Fibroblast of villous mesenchyme (primary cell): Measurements from ENCODE around the gene UBR7. TPM values are rescaled to one million over a fixed set of nuclear protein-coding genes. Genes with fewer than 3 reads are reported as not detected.

Source experiments
- DNase-seq: peaks from one replicate; pipeline ENCODE4 v3.0.0-alpha.2; 2010; ENCODE audit warnings: low read depth
- H3K4me3 ChIP-seq: 2 replicates; pipeline ENCODE4 v1.5.1; 2011; ENCODE audit warnings: low read depth, mild to moderate bottlenecking, low read length
- total RNA-seq: library from RNA; depleted of rRNA; stranded (reverse); fragments of >200 nt; gene quantifications from 2 replicates; pipeline ENCODE4 v1.2.3, GENCODE V29; 2012
- TF ChIP-seq, protein P1 (sequence below): IDR thresholded peaks from 2 replicates; pipeline ENCODE4 v1.5.1; 2012; ENCODE audit warnings: low read depth, mild to moderate bottlenecking, low read length; ENCODE audit not compliant: insufficient read depth

UBR7 gene
- total RNA-seq, 1 donor: 28.9 TPM

- DNase-seq: no peak
Observed at GRCh38 chr14:93267149-93267711, 60.2 kb downstream of the UBR7 start.

GRCh38 chr14:93268406-93268805, 61.4 kb downstream of the UBR7 start:
- no peak for DNase-seq
- no peak overlapping the region for H3K4me3 ChIP-seq
- TF ChIP-seq, protein P1, sequence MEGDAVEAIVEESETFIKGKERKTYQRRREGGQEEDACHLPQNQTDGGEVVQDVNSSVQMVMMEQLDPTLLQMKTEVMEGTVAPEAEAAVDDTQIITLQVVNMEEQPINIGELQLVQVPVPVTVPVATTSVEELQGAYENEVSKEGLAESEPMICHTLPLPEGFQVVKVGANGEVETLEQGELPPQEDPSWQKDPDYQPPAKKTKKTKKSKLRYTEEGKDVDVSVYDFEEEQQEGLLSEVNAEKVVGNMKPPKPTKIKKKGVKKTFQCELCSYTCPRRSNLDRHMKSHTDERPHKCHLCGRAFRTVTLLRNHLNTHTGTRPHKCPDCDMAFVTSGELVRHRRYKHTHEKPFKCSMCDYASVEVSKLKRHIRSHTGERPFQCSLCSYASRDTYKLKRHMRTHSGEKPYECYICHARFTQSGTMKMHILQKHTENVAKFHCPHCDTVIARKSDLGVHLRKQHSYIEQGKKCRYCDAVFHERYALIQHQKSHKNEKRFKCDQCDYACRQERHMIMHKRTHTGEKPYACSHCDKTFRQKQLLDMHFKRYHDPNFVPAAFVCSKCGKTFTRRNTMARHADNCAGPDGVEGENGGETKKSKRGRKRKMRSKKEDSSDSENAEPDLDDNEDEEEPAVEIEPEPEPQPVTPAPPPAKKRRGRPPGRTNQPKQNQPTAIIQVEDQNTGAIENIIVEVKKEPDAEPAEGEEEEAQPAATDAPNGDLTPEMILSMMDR: no peak

More at GRCh38 chr14:93267149-93267711, 60.2 kb downstream of the UBR7 start:
- TF ChIP-seq, protein P1: no peak
- no peak overlapping the region for H3K4me3 ChIP-seq

DNA sequence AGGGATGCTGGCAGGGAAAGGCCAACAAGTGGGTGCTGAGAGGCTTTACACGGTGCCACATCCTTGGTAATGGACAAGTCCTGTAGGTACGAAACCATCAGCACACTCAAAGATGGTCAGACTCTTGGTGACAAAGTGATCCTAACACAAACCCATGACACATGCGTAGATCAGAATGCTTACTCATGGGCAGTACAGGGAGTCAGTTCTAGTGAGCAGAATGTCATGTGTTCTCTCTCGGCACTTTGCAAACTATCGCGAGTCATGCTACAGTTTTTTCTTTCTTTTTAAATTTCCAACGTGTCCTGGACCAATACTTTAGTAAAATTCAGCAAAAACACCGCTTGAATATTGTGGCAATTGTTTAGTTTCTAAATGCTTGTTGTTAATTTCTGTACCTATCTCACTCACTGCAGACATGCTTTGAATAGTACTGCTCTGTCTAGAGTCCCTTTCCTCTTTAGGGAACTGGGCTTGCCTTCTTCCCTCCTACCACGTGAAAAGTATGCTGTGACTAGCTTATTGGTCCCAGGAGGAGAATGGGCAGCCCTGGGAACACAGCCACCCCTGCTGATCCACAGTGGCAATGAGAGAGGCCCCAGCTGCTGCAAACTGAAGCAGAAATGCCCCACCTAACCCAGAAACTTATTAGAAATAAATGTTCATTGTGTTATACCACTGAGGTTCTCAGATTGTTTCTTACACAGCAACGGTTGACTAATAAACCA, 62.4 kb downstream of the UBR7 start:
- no peak overlapping the region for H3K4me3 ChIP-seq

GRCh38 chr14:93271111-93271510, 64.1 kb downstream of the UBR7 start:
- no peak for DNase-seq
- no peak overlapping the region for H3K4me3 ChIP-seq
- TF ChIP-seq, protein P1: no peak

More for the DNA sequence above, 62.4 kb downstream of the UBR7 start:
- peak; percentile 61 for DNase-seq
- TF ChIP-seq, protein P1: no peak

DNA sequence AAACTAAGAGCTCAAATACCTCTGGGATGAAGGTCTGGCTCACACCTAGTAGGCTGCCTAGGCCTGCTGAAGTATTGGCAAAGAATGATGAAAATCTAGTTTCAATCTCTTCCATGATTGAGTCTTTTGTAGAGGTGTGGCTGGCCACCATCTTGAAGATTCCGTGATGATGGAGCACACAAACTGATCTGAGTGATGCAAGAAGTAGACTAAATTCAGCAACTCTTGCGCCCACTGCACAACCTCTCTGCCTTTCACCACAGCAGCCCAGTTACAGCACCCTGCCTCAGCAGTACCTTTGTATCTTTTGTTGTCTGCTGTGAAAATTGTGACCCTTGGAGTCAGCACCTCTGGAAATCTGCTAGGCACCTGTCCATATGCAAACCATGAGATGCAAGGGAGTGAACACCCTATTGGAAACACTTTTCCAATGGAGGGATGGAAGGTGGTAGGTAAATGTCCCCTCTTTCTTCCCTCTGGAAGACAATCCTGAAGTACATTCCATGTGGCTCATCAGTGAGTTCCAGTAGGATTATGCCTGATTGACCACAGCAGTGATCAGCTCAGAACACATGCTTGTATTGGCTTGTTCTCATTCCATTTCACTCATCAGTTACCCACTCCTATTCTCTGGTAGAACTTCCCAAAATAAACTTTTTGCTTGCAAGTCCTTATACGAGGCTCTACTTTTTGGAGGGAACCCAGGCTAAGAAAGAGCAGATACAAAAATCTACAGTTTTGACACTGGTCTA, 67.2 kb downstream of the UBR7 start:
- DNase-seq: no peak
- no peak overlapping the region for H3K4me3 ChIP-seq
- TF ChIP-seq, protein P1: no peak

- no peak for DNase-seq
- H3K4me3 ChIP-seq: no peak overlapping the region
- TF ChIP-seq, protein P1: no peak
Observed at GRCh38 chr14:93276031-93276716, 69.1 kb downstream of the UBR7 start.

Other genes with a start within 250 kb of the UBR7 start
- gene ITPK1, start 91.3 kb upstream of the UBR7 start, total RNA-seq: 11.6 and 15.5 TPM in 2 replicates
- 10.0 and 14.7 TPM in 2 replicates for gene MOAP1, start 22.4 kb upstream of the UBR7 start, total RNA-seq
- 6.0 and 6.1 TPM in 2 replicates for gene LYSET, start 21.9 kb upstream of the UBR7 start, total RNA-seq
- gene GON7, start 191 bp upstream of the UBR7 start, total RNA-seq: 10.6 and 11.7 TPM in 2 replicates
- 29.0 and 35.4 TPM in 2 replicates for gene BTBD7, start 125.8 kb downstream of the UBR7 start, total RNA-seq
- gene COX8C, start 139.9 kb downstream of the UBR7 start, total RNA-seq: not detected in 2 replicates
- gene UNC79, start 223.7 kb downstream of the UBR7 start, total RNA-seq: under 0.01 TPM in 2 replicates